Peyer's patch (tissue), 4 donors: Measurements from ENCODE around the gene UBTF. TPM values are rescaled to one million over a fixed set of nuclear protein-coding genes. Genes with fewer than 3 reads are reported as not detected.

Experiments used
- DNase-seq, 3 donors: peaks; one replicate each; pipeline ENCODE4 v3.0.0-alpha.2; 2017 to 2019
- H3K27ac ChIP-seq, 4 donors: fragments of 200-600 bp; sonication (generic); one replicate each; pipeline ENCODE4 v1.5.1; 2016 to 2019
- H3K27me3 ChIP-seq, 2 donors: fragments of 200-600 bp; sonication (generic); one replicate each; pipeline ENCODE4 v1.5.1; 2019
- H3K36me3 ChIP-seq, 3 donors: fragments of 200-600 bp; sonication (generic); one replicate each; pipeline ENCODE4 v1.5.1; 2016 to 2019
- H3K4me1 ChIP-seq, 4 donors: fragments of 200-600 bp; sonication (generic); one replicate each; pipeline ENCODE4 v1.5.1; 2016 to 2019
- H3K4me3 ChIP-seq, 4 donors: fragments of 200-600 bp; sonication (generic); 1 replicate in 3 of 4; 2 replicates in 1 of 4; pipeline ENCODE4 v1.5.1; 2016 to 2019; ENCODE audit warnings: mild to moderate bottlenecking in 1 of 4
- H3K9me3 ChIP-seq, 4 donors: fragments of 200-600 bp; sonication (generic); one replicate each; pipeline ENCODE4 v1.5.1; 2016 to 2019; ENCODE audit warnings: mild to moderate bottlenecking in 1 of 4
- CTCF ChIP-seq, 6 experiments: fragments of 450-650 bp in 4 of 6; fragments of 200-600 bp in 2 of 6; sonication (generic) in 1 of 6; IDR thresholded peaks; one replicate each; pipeline ENCODE4 v1.5.1; 2017 to 2019; ENCODE audit warnings: antibody characterized with exemption in 6 of 6, mild to moderate bottlenecking in 3 of 6, moderate library complexity in 1 of 6
- POLR2A ChIP-seq, 2 donors: fragments of 450-650 bp; IDR thresholded peaks; one replicate each; pipeline ENCODE4 v1.5.1; 2017; ENCODE audit warnings: antibody characterized with exemption in 2 of 2, mild to moderate bottlenecking in 2 of 2, moderate library complexity in 2 of 2
- total RNA-seq, 4 donors: library from RNA; depleted of rRNA; stranded (reverse); fragments of >200 nt; gene quantifications; one replicate each; pipeline ENCODE4 v1.1.0, GENCODE V29; 2016

The UBTF gene
- total RNA-seq, 4 donors from 2014 or later = 58.4 to 167 (median 77.7) TPM

- Histone ChIP-seq H3K4me1 (peaks cover 0 to 21% (median 15%) of the 10 kb centered on the region in 4 donors), H3K9me3 (no peaks in the 10 kb centered on the region), H3K36me3 (peaks cover 0 to 22% (median 0%) of the 10 kb centered on the region in 3 donors), H3K27ac (no peak overlapping the region), H3K27me3 (no peaks in the 10 kb centered on the region), H3K4me3 (no peak overlapping the region)
- no peak for DNase-seq
- TF ChIP-seq CTCF (IDR thresholded peaks at IDR 0.05) (no peak), POLR2A (IDR thresholded peaks at IDR 0.05) (no peak)
Observed at GRCh38 chr17:44183024-44183423, 36.5 kb downstream of the UBTF start.

DNA sequence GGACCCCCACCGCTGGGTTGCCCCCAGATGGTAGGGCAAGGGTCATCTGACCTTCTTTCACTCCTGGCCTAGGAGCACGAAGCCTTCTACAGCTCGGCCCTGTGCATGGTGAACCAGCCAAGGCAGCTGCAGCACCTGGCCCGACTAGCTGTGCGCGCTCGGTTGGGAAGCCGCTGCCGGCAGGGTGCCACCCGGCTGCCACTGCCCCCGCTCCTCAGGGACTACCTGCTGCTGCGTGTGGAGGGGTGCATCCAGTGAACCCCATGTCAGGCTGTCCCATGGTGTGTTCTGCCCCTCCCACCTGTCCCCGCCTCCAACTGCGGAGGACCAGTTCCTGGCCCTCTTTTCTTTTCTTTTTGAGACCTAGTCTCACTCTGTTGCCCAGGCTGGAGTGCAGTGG, 41.3 kb downstream of the UBTF start:
- no peaks in the 10 kb centered on the region for H3K27me3 ChIP-seq
- H3K36me3 ChIP-seq = peaks cover 0 to 37% (median 0%) of the 10 kb centered on the region in 3 donors
- no peaks in the 10 kb centered on the region for H3K9me3 ChIP-seq
- H3K4me3 ChIP-seq = no peak overlapping the region
- H3K27ac ChIP-seq = no peak overlapping the region
- no peaks in the 10 kb centered on the region for H3K4me1 ChIP-seq
- no peak for DNase-seq
- TF ChIP-seq POLR2A (IDR thresholded peaks at IDR 0.05) (no peak), CTCF (IDR thresholded peaks at IDR 0.05) (no peak)

DNA sequence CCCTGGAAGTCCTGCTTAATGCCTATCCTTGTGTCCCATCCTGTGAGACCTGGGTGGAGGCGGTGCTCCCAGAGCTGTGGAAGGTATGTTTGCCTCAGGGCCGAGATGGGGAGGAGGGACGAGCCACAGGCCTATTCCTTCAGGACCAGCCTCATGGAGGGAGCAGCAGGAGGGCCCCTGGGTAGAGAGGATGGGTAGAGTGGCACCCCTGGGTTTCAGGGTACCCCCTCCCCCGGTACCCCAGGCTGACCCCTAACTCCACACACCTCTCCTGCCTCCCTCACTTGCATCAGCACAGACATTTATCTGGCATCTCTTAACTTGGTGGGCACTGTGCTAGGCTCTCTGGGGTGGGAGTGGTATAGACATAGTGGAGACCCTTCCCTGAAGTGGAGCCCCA, 41.8 kb downstream of the UBTF start:
- Histone ChIP-seq H3K4me1 (no peaks in the 10 kb centered on the region), H3K27ac (no peak overlapping the region), H3K36me3 (peaks cover 0 to 36% (median 0%) of the 10 kb centered on the region in 3 donors)

GRCh38 chr17:44176671-44177501, 42.6 kb downstream of the UBTF start:
- no peaks in the 10 kb centered on the region for H3K9me3 ChIP-seq
- no peak for DNase-seq
- H3K4me1 ChIP-seq = no peaks in the 10 kb centered on the region
- peaks cover 0 to 28% (median 0%) of the 10 kb centered on the region in 3 donors for H3K36me3 ChIP-seq
- H3K27ac ChIP-seq = no peak overlapping the region
- no peaks in the 10 kb centered on the region for H3K27me3 ChIP-seq
- TF ChIP-seq CTCF (IDR thresholded peaks at IDR 0.05) (no peak), POLR2A (IDR thresholded peaks at IDR 0.05) (no peak)
- H3K4me3 ChIP-seq = no peak overlapping the region

More for the DNA sequence above, 41.8 kb downstream of the UBTF start:
- no peak for TF ChIP-seq POLR2A (IDR thresholded peaks at IDR 0.05)
- TF ChIP-seq CTCF (IDR thresholded peaks at IDR 0.05) = no peak
- no peak for DNase-seq
- no peaks in the 10 kb centered on the region for H3K9me3 ChIP-seq
- no peaks in the 10 kb centered on the region for H3K27me3 ChIP-seq
- no peak overlapping the region for H3K4me3 ChIP-seq

GRCh38 chr17:44176257-44176656, 43.2 kb downstream of the UBTF start:
- Histone ChIP-seq H3K36me3 (peaks cover 0 to 24% (median 0%) of the 10 kb centered on the region in 3 donors), H3K4me1 (no peaks in the 10 kb centered on the region), H3K9me3 (no peaks in the 10 kb centered on the region), H3K27me3 (no peaks in the 10 kb centered on the region), H3K27ac (no peak overlapping the region), H3K4me3 (no peak overlapping the region)
- no peak for DNase-seq
- no peak for TF ChIP-seq CTCF (IDR thresholded peaks at IDR 0.05)
- no peak for TF ChIP-seq POLR2A (IDR thresholded peaks at IDR 0.05)
